ENCODE data around the gene SRSF7.

Gene SRSF7

GRCh38 chr2:38700881-38701458 is 50.2 kb downstream of the SRSF7 start:
- no peaks in the 10 kb centered on the region for H3K9me3 ChIP-seq (ENCODE audit: severe bottlenecking)
- H3K4me1 ChIP-seq (ENCODE audit: insufficient read depth, poor library complexity, severe bottlenecking) = no peaks in the 10 kb centered on the region
- DNase-seq (ENCODE audit: low spot score) (no peak), ATAC-seq (ENCODE audit: low read depth) (peak; percentile 23; the same call in 1 of the 3 replicates)
- H3K27me3 ChIP-seq (ENCODE audit: insufficient read depth, poor library complexity, severe bottlenecking) = no peaks in the 10 kb centered on the region
- no peak overlapping the region for H3K4me3 ChIP-seq (ENCODE audit: severe bottlenecking)
- TF ChIP-seq CTCF (IDR thresholded peaks at IDR 0.05; ENCODE audit: poor library complexity, severe bottlenecking) = no peak
- no peak overlapping the region for H3K27ac ChIP-seq (ENCODE audit: poor library complexity, severe bottlenecking)
- no peaks in the 10 kb centered on the region for H3K36me3 ChIP-seq (ENCODE audit: low read depth)

GRCh38 chr2:38700113-38700785 is 50.9 kb downstream of the SRSF7 start:
- Histone ChIP-seq H3K27ac (ENCODE audit: poor library complexity, severe bottlenecking) (no peak overlapping the region), H3K36me3 (ENCODE audit: low read depth) (no peaks in the 10 kb centered on the region), H3K4me1 (ENCODE audit: insufficient read depth, poor library complexity, severe bottlenecking) (no peaks in the 10 kb centered on the region), H3K4me3 (ENCODE audit: severe bottlenecking) (no peak overlapping the region), H3K27me3 (ENCODE audit: insufficient read depth, poor library complexity, severe bottlenecking) (no peaks in the 10 kb centered on the region), H3K9me3 (ENCODE audit: severe bottlenecking) (no peaks in the 10 kb centered on the region)
- TF ChIP-seq CTCF (IDR thresholded peaks at IDR 0.05; ENCODE audit: poor library complexity, severe bottlenecking) = no peak
- DNase-seq (ENCODE audit: low spot score) (no peak), ATAC-seq (ENCODE audit: low read depth) (no peak)

GRCh38 chr2:38698467-38699003 is 52.6 kb downstream of the SRSF7 start:
- H3K27me3 ChIP-seq (ENCODE audit: insufficient read depth, poor library complexity, severe bottlenecking) = no peaks in the 10 kb centered on the region
- no peaks in the 10 kb centered on the region for H3K36me3 ChIP-seq (ENCODE audit: low read depth)
- ATAC-seq (ENCODE audit: low read depth) = no peak
- TF ChIP-seq CTCF (IDR thresholded peaks at IDR 0.05; ENCODE audit: poor library complexity, severe bottlenecking) = no peak
- no peak overlapping the region for H3K27ac ChIP-seq (ENCODE audit: poor library complexity, severe bottlenecking)
- no peak overlapping the region for H3K4me3 ChIP-seq (ENCODE audit: severe bottlenecking)
- no peaks in the 10 kb centered on the region for H3K9me3 ChIP-seq (ENCODE audit: severe bottlenecking)
- no peaks in the 10 kb centered on the region for H3K4me1 ChIP-seq (ENCODE audit: insufficient read depth, poor library complexity, severe bottlenecking)
- DNase-seq (ENCODE audit: low spot score) = no peak

GRCh38 chr2:38697116-38697840 is 53.9 kb downstream of the SRSF7 start:
- H3K27ac ChIP-seq (ENCODE audit: poor library complexity, severe bottlenecking) = no peak overlapping the region
- no peaks in the 10 kb centered on the region for H3K9me3 ChIP-seq (ENCODE audit: severe bottlenecking)
- no peaks in the 10 kb centered on the region for H3K36me3 ChIP-seq (ENCODE audit: low read depth)
- TF ChIP-seq CTCF (IDR thresholded peaks at IDR 0.05; ENCODE audit: poor library complexity, severe bottlenecking) = no peak
- H3K4me3 ChIP-seq (ENCODE audit: severe bottlenecking) = no peak overlapping the region
- no peaks in the 10 kb centered on the region for H3K27me3 ChIP-seq (ENCODE audit: insufficient read depth, poor library complexity, severe bottlenecking)
- no peak for ATAC-seq (ENCODE audit: low read depth)
- no peak for DNase-seq (ENCODE audit: low spot score)
- peaks cover 9% of the 10 kb centered on the region for H3K4me1 ChIP-seq (ENCODE audit: insufficient read depth, poor library complexity, severe bottlenecking)
